ENCODE measurements around the gene TRMT61A. TPM values are rescaled to one million over a fixed set of nuclear protein-coding genes. Genes with fewer than 3 reads are reported as not detected.

The TRMT61A gene
- total RNA-seq, 1 donor from 2014 or later = 13.7 TPM

DNA sequence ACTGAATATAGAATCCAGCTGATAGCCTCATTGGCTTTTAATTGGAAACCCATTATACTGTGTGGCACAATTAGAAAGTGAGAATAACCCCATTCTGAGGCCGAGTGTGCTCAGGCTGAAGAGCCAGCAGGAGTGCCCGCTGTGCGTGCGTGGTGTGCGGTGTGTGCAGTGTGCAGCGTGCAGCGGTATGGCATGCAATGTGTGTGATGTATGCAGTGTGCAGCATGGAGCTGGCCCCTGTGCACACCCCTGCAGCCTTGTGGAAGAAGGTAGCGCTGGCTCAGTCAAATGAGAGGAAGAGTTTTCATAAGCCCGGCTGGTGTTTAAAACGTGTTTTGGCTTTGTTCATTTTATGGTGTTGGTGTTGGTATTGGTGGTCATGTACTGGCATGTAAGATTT, 29.3 kb upstream of the TRMT61A start:
- Histone ChIP-seq H3K36me3 (ENCODE audit: control insufficient read depth, insufficient read depth, low read length) (peaks cover 31% of the 10 kb centered on the region), H3K27me3 (ENCODE audit: control insufficient read depth, insufficient read depth, low read length) (no peaks in the 10 kb centered on the region), H3K4me3 (ENCODE audit: low read depth, low read length) (no peak overlapping the region)
- TF ChIP-seq, protein P1, sequence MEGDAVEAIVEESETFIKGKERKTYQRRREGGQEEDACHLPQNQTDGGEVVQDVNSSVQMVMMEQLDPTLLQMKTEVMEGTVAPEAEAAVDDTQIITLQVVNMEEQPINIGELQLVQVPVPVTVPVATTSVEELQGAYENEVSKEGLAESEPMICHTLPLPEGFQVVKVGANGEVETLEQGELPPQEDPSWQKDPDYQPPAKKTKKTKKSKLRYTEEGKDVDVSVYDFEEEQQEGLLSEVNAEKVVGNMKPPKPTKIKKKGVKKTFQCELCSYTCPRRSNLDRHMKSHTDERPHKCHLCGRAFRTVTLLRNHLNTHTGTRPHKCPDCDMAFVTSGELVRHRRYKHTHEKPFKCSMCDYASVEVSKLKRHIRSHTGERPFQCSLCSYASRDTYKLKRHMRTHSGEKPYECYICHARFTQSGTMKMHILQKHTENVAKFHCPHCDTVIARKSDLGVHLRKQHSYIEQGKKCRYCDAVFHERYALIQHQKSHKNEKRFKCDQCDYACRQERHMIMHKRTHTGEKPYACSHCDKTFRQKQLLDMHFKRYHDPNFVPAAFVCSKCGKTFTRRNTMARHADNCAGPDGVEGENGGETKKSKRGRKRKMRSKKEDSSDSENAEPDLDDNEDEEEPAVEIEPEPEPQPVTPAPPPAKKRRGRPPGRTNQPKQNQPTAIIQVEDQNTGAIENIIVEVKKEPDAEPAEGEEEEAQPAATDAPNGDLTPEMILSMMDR (IDR thresholded peaks at IDR 0.05; ENCODE audit: insufficient read depth, low read length, severe bottlenecking) = no peak
- DNase-seq (ENCODE audit: low read depth) (no peak), FAIRE-seq (no peak)

DNA sequence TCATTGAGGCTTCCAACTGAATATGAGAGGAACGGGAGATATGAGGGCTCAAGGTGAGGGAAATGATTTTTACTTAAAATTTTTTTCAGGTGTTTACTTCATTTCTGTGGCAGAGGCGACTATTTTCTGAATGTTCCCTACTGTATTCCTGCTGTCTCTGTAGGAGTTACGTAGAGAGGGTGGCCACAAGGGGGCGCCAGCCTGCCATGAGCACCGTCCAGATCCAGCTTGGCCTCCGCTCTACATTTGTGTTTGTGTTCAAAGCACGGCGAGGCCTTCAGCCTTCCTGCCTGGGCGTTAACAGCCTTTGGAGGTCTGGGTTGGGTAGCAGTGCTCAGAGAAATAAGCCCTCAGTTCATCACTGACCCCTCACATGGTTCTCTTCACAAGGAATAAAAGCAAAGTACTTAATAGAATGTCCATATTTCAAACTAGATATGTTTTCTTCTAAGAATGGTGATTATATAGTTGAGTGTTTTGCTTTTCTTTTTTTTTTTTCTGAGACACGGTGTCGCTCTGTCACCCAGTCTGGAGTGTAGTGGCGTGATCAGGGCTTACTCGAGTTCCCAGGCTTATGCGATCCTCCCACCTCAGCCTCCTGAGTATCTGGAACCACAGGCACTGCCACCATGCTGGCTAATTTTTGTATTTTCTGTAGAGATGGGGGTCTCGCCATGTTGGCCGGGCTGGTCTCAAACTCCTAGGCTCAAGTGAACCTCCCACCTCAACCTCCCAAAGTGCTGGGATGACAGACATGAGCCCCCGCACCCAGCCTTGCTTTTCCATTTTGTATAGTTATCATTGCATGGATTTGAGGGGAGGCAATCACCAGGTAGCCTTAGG, 28.6 kb upstream of the TRMT61A start:
- DNase-seq (ENCODE audit: low read depth) (peak; percentile 59), FAIRE-seq (no peak)
- no peak overlapping the region for H3K4me3 ChIP-seq (ENCODE audit: low read depth, low read length)
- peaks cover 26% of the 10 kb centered on the region for H3K36me3 ChIP-seq (ENCODE audit: control insufficient read depth, insufficient read depth, low read length)
- TF ChIP-seq, protein P1 (IDR thresholded peaks at IDR 0.05; ENCODE audit: insufficient read depth, low read length, severe bottlenecking) = peak; percentile 93
- no peaks in the 10 kb centered on the region for H3K27me3 ChIP-seq (ENCODE audit: control insufficient read depth, insufficient read depth, low read length)

DNA sequence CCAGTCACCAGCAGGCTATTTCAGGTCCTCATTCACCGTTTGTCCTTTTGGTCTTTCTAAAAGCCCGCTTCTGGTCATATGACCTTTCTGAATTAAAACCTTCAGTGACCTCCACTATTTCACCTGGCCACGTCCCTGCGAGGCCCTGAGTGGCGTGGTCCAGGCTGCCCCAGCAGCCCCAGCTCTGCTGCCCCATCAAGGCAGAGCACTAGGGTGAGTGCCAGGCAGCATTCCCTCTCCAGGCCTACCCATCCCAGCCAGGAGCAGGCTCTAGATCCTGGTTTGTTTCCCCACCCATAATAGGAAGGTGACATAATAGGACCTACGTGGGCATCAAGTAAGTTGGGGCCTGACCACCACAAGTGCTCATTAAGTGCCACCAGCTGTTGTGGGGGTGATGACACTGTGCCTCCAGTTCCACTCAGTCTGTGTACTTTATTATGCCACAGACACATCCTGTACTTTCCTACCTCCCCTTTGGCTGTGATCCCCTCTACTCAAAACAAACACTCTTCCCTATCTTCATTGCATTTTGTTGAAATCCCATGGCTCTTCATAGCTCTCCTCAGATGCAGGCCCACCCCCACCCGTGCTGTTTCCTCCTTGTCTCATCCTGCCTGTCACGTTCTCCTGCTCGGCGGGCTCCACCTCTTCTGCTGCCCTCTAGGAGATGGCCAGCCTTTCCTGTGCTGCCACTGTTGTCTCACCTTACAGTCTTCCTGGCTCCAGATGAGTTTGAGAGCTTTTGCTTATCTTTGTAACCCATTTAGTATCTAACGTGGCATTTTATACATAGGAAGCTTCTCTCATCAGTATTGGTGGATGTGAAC, 27.7 kb upstream of the TRMT61A start:
- FAIRE-seq = no peak
- Histone ChIP-seq H3K4me3 (ENCODE audit: low read depth, low read length) (no peak overlapping the region), H3K36me3 (ENCODE audit: control insufficient read depth, insufficient read depth, low read length) (peaks cover 27% of the 10 kb centered on the region), H3K27me3 (ENCODE audit: control insufficient read depth, insufficient read depth, low read length) (no peaks in the 10 kb centered on the region)
- no peak for DNase-seq (ENCODE audit: low read depth)
- TF ChIP-seq, protein P1 (IDR thresholded peaks at IDR 0.05; ENCODE audit: insufficient read depth, low read length, severe bottlenecking) = no peak

DNA sequence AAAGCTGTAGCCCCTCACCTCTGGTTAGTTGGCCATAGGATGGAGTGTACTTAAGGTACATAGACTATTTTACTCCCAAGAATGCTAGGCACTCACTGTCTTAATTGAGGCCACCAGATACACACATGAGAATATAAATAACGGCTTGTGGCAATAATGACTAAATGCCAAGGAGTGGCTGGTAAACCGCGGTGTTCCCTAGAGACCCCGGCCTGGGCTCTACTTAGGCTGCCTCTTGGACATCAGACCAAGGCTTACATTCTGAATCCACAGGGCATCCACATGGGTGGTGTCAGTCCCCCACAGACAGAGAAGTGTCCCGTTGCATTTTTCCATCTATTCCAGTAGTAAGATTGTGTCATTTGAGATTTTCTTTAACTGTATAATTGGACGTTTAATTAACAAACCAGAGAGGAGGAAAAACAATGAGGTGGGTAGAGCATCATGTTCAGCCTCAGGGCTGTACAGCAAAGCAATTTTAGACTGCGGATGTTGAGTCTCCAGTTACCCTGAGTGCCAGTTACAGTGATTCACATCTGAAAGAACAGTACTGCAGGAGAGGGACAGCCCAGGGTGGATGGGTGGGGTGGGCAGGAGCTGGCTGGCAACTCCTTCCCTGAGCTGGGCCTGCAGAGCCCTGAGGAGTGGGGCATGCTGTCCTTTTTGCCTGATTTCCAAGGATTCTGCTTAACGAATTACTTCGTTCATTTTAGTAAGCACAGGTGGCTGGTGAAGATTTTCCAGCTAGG, 26.9 kb upstream of the TRMT61A start:
- H3K27me3 ChIP-seq (ENCODE audit: control insufficient read depth, insufficient read depth, low read length) = no peaks in the 10 kb centered on the region
- no peak overlapping the region for H3K4me3 ChIP-seq (ENCODE audit: low read depth, low read length)
- H3K36me3 ChIP-seq (ENCODE audit: control insufficient read depth, insufficient read depth, low read length) = peaks cover 27% of the 10 kb centered on the region
- TF ChIP-seq, protein P1 (IDR thresholded peaks at IDR 0.05; ENCODE audit: insufficient read depth, low read length, severe bottlenecking) = no peak
- no peak for DNase-seq (ENCODE audit: low read depth)
- FAIRE-seq = no peak

DNA sequence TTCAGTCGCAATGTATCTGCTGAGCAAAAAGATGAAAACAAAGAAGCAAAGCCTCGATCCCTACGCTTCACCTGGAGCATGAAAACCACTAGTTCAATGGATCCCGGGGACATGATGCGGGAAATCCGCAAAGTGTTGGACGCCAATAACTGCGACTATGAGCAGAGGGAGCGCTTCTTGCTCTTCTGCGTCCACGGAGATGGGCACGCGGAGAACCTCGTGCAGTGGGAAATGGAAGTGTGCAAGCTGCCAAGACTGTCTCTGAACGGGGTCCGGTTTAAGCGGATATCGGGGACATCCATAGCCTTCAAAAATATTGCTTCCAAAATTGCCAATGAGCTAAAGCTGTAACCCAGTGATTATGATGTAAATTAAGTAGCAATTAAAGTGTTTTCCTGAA, 26.1 kb upstream of the TRMT61A start:
- FAIRE-seq = no peak
- H3K27me3 ChIP-seq (ENCODE audit: control insufficient read depth, insufficient read depth, low read length) = no peaks in the 10 kb centered on the region
- no peak for DNase-seq (ENCODE audit: low read depth)
- peaks cover 29% of the 10 kb centered on the region for H3K36me3 ChIP-seq (ENCODE audit: control insufficient read depth, insufficient read depth, low read length)
- H3K4me3 ChIP-seq (ENCODE audit: low read depth, low read length) = no peak overlapping the region
- TF ChIP-seq, protein P1 (IDR thresholded peaks at IDR 0.05; ENCODE audit: insufficient read depth, low read length, severe bottlenecking) = no peak
